Measurements from ENCODE around the gene ADARB2.

DNA sequence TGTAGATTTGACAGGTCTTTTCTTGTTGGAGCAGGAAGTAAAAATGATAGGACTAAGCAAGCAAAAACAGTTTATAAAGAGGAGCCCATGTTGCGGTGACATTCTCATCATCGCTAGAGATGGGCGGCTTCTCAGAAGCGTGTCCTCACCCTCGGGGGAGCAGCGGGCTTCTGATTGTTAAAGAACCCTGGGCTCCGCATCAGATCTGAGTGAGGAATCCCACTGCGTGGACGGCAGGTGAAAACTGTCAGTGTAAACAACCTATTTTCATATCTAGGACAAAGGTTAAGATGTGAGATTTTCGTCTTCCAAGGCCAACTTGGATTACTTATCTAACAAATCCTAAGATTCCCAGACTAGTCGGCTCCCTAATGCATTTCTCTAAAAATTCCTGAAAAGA is 177.6 kb downstream of the ADARB2 start:
- TF ChIP-seq CTCF (IDR thresholded peaks at IDR 0.05) (no peak), POLR2A (IDR thresholded peaks at IDR 0.05) (no peak)

Measured in Peyer's patch (tissue), 4 donors.